HG03342 (cell line): ENCODE data around the gene CLCN5.

ENCODE experiments used
- ATAC-seq: cut with Tn5 transposase; IDR thresholded peaks from one replicate; pipeline ENCODE4 v1.9.1; 2021; ENCODE audit warnings: mild to moderate bottlenecking, moderate library complexity; ENCODE audit not compliant: unreplicated experiment

The CLCN5 gene

GRCh38 chrX:50075630-50076339 is 153.4 kb downstream of the CLCN5 start:
- no peak for ATAC-seq

GRCh38 chrX:50081282-50081889 is 159.0 kb downstream of the CLCN5 start:
- ATAC-seq: no peak

GRCh38 chrX:50082741-50083140 is 160.3 kb downstream of the CLCN5 start:
- ATAC-seq: no peak

- no peak for ATAC-seq
Observed at GRCh38 chrX:50088645-50089044, 166.2 kb downstream of the CLCN5 start.

- ATAC-seq: no peak
Observed at GRCh38 chrX:50093625-50094024, 171.2 kb downstream of the CLCN5 start.

- ATAC-seq: no peak
Observed at GRCh38 chrX:50097071-50097470, 174.7 kb downstream of the CLCN5 start.

- ATAC-seq: no peak
Observed at GRCh38 chrX:50098241-50098640, 175.8 kb downstream of the CLCN5 start.

- no peak for ATAC-seq
Observed at GRCh38 chrX:50098749-50099148, 176.4 kb downstream of the CLCN5 start.

- no peak for ATAC-seq
Observed at GRCh38 chrX:50099331-50099730, 176.9 kb downstream of the CLCN5 start.

GRCh38 chrX:50100188-50100587 is 177.8 kb downstream of the CLCN5 start:
- no peak for ATAC-seq

GRCh38 chrX:50103176-50103575 is 180.8 kb downstream of the CLCN5 start:
- no peak for ATAC-seq

- ATAC-seq: no peak
Observed at GRCh38 chrX:50103866-50104566, 181.6 kb downstream of the CLCN5 start.

GRCh38 chrX:50106051-50106675 is 183.8 kb downstream of the CLCN5 start:
- no peak for ATAC-seq

- no peak for ATAC-seq
Observed at GRCh38 chrX:50107470-50107869, 185.1 kb downstream of the CLCN5 start.

- ATAC-seq: no peak
Observed at GRCh38 chrX:50108264-50108663, 185.9 kb downstream of the CLCN5 start.

GRCh38 chrX:50111742-50112141 is 189.3 kb downstream of the CLCN5 start:
- no peak for ATAC-seq

- no peak for ATAC-seq
Observed at GRCh38 chrX:50114113-50114512, 191.7 kb downstream of the CLCN5 start.

GRCh38 chrX:50115973-50116372 is 193.6 kb downstream of the CLCN5 start:
- no peak for ATAC-seq

GRCh38 chrX:50117476-50117875 is 195.1 kb downstream of the CLCN5 start:
- no peak for ATAC-seq

- no peak for ATAC-seq
Observed at GRCh38 chrX:50125480-50125879, 203.1 kb downstream of the CLCN5 start.

- ATAC-seq: no peak
Observed at GRCh38 chrX:50147972-50148371, 225.6 kb downstream of the CLCN5 start.
